HFF-Myc (cell line): ENCODE data around the gene NLE1.

Experiments
- DNase-seq: peaks from one replicate; pipeline ENCODE4 v3.0.0-alpha.2; 2011; ENCODE audit warnings: low read depth; ENCODE audit errors: extremely low read depth
- H3K4me3 ChIP-seq: replicated peaks from 2 replicates; pipeline ENCODE4 v1.5.1; 2011; ENCODE audit warnings: low read depth, mild to moderate bottlenecking, control low read depth, low read length
- TF ChIP-seq, protein P1 (sequence below): IDR thresholded peaks from 2 replicates; pipeline ENCODE4 v1.5.1; 2012; ENCODE audit warnings: mild to moderate bottlenecking, low read depth, low read length, control low read depth; ENCODE audit errors: missing control alignments

The NLE1 gene

GRCh38 chr17:35141681-35142466, at the start of gene NLE1:
Gene NLE1 (minus strand): TSS chr17:35142303. CDS start chr17:35142275, 28 bp downstream.
- H3K4me3 ChIP-seq, result peak within 1 kb of the TSS; percentile 99
- DNase-seq, result peak; percentile 57
- TF ChIP-seq, protein P1, sequence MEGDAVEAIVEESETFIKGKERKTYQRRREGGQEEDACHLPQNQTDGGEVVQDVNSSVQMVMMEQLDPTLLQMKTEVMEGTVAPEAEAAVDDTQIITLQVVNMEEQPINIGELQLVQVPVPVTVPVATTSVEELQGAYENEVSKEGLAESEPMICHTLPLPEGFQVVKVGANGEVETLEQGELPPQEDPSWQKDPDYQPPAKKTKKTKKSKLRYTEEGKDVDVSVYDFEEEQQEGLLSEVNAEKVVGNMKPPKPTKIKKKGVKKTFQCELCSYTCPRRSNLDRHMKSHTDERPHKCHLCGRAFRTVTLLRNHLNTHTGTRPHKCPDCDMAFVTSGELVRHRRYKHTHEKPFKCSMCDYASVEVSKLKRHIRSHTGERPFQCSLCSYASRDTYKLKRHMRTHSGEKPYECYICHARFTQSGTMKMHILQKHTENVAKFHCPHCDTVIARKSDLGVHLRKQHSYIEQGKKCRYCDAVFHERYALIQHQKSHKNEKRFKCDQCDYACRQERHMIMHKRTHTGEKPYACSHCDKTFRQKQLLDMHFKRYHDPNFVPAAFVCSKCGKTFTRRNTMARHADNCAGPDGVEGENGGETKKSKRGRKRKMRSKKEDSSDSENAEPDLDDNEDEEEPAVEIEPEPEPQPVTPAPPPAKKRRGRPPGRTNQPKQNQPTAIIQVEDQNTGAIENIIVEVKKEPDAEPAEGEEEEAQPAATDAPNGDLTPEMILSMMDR, result peak; percentile 86

- no peak for DNase-seq
- H3K4me3 ChIP-seq, result no peak overlapping the region
- TF ChIP-seq, protein P1, result no peak
Observed at GRCh38 chr17:35191001-35191695, 49.0 kb upstream of the NLE1 start.

GRCh38 chr17:35189291-35189690, 47.2 kb upstream of the NLE1 start:
- no peak for DNase-seq
- no peak overlapping the region for H3K4me3 ChIP-seq
- TF ChIP-seq, protein P1, result no peak

DNA sequence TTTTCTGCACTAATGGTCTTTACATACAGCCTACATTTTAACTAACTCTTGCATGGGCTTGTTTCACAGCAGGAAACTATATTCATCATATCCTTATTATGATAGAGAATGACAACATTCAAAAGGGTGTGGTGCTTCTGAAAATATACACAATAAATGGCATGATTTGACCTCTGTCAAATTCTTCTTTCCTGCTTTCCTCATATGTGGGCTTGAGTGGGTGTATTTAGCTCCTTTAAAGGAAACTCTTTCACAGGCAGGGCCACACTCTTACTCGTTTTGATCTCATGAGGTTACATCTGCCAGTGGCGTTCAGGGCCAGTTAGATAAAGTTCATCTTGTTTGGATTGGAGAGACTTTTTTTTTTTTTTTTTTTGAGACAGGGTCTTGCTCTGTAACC, 46.0 kb upstream of the NLE1 start:
- DNase-seq, result no peak
- H3K4me3 ChIP-seq, result no peak overlapping the region
- TF ChIP-seq, protein P1, result no peak

DNA sequence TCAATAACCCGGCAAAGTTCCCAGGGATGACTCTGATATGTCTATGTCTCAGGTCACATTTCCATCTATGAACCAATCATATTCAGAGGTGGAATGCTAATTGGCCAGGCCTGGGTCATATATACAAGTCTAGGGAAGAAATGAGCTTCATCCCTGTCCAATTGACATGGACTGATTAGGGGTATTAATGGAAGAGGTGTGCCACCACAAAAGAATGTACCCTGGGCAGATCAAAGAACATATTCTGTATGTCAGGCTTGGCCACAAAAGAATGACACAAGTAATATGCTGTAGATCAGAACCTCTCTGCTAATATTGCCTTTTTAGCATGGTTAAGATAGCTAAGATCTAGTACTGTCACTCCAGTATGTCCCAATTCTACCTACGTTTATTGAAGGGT, 45.4 kb upstream of the NLE1 start:
- H3K4me3 ChIP-seq, result no peak overlapping the region
- DNase-seq, result no peak
- TF ChIP-seq, protein P1, result no peak

DNA sequence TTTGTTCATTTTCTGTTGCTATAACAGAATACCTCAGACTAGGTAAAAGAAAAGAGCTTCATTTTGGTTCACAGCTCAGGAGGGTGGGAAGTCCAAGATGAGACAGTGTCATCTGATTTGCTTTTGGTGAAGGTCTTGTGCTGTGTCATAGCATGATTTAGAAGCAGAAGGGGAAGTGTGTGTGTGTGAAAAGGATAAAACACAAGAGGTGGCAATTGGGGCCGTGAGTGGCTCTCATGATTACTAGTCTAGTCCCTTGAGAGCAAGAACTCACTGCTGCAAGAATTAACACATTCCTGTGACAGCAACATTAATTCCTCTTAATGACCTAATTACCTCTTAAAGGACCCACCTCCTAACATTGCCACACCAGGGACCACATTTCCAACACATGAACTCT, 43.7 kb upstream of the NLE1 start:
- DNase-seq, result no peak
- TF ChIP-seq, protein P1, result no peak
- no peak overlapping the region for H3K4me3 ChIP-seq
